GM23338 (cell line): ENCODE measurements around the gene ACOX3. TPM values are rescaled to one million over a fixed set of nuclear protein-coding genes. Genes with fewer than 3 reads are reported as not detected.

Experiments
- ATAC-seq: fragments of 200-7000 bp; cut with Tn5 transposase; 3 replicates; pipeline ENCODE4 v1.9.1; 2020
- DNase-seq: peaks from one replicate; pipeline ENCODE4 v3.0.0-alpha.2; 2015; ENCODE audit warnings: low spot score
- H2AFZ ChIP-seq: fragments of 200-600 bp; sonication (generic); 2 replicates; pipeline ENCODE4 v1.8.0; 2016; ENCODE audit warnings: antibody characterized with exemption, mild to moderate bottlenecking, moderate library complexity
- H3F3A ChIP-seq: fragments of 200-600 bp; sonication (generic); replicated peaks from 2 replicates; pipeline ENCODE4 v1.8.0; 2017; ENCODE audit warnings: antibody characterized with exemption, mixed run types, low read depth
- H3K27ac ChIP-seq: fragments of 200-600 bp; sonication (generic); 2 replicates; pipeline ENCODE4 v1.6.1; 2016; ENCODE audit warnings: low read depth
- H3K27me3 ChIP-seq: fragments of 200-600 bp; sonication (generic); 2 replicates; pipeline ENCODE4 v1.8.0; 2016; ENCODE audit warnings: mild to moderate bottlenecking, mixed run types, moderate library complexity; ENCODE audit not compliant: insufficient read depth
- H3K36me3 ChIP-seq: fragments of 200-600 bp; sonication (generic); 2 replicates; pipeline ENCODE4 v1.8.0; 2016; ENCODE audit warnings: mild to moderate bottlenecking; ENCODE audit not compliant: insufficient read depth
- H3K4me1 ChIP-seq: fragments of 200-600 bp; sonication (generic); 2 replicates; pipeline ENCODE4 v1.8.0; 2016; ENCODE audit warnings: mild to moderate bottlenecking, moderate library complexity; ENCODE audit not compliant: insufficient read depth
- H3K4me2 ChIP-seq: fragments of 200-600 bp; sonication (generic); 2 replicates; pipeline ENCODE4 v1.7.1; 2017; ENCODE audit warnings: mixed run types
- H3K4me3 ChIP-seq: fragments of 200-600 bp; sonication (generic); 2 replicates; pipeline ENCODE4 v1.6.1; 2016; ENCODE audit warnings: mixed run types
- H3K79me2 ChIP-seq: fragments of 200-600 bp; sonication (generic); replicated peaks from 2 replicates; pipeline ENCODE4 v1.8.0; 2017; ENCODE audit warnings: mild to moderate bottlenecking; ENCODE audit not compliant: insufficient read depth
- H3K9me2 ChIP-seq: fragments of 200-600 bp; sonication (generic); 2 replicates; pipeline ENCODE4 v1.8.0; 2017; ENCODE audit not compliant: insufficient read depth
- H4K20me1 ChIP-seq: fragments of 200-600 bp; sonication (generic); replicated peaks from 2 replicates; pipeline ENCODE4 v1.8.0; 2017; ENCODE audit warnings: mild to moderate bottlenecking; ENCODE audit not compliant: insufficient read depth
- H3K27ac Mint-ChIP-seq: 2 replicates; pipeline ENCODE4 v1.8.0; 2020; ENCODE audit warnings: inconsistent platforms, mild to moderate bottlenecking, moderate library complexity, mixed read lengths
- H3K27me3 Mint-ChIP-seq: 3 replicates; pipeline ENCODE4 v1.8.0; 2022; ENCODE audit warnings: low read depth, mild to moderate bottlenecking, moderate library complexity, mixed read lengths, inconsistent platforms; ENCODE audit not compliant: insufficient read depth, poor library complexity
- H3K36me3 Mint-ChIP-seq: 3 replicates; pipeline ENCODE4 v1.8.0; 2021; ENCODE audit warnings: low read depth, mild to moderate bottlenecking, inconsistent platforms, moderate library complexity, mixed read lengths
- H3K4me1 Mint-ChIP-seq: 3 replicates; pipeline ENCODE4 v1.8.0; 2020; ENCODE audit warnings: mild to moderate bottlenecking, inconsistent platforms, mixed read lengths
- H3K4me3 Mint-ChIP-seq: 3 replicates; pipeline ENCODE4 v1.8.0; 2021; ENCODE audit warnings: moderate library complexity, mild to moderate bottlenecking, inconsistent platforms, mixed read lengths
- H3K9me3 Mint-ChIP-seq: 3 replicates; pipeline ENCODE4 v1.8.0; 2020; ENCODE audit warnings: moderate library complexity, mild to moderate bottlenecking, inconsistent platforms, mixed read lengths
- ETS1 ChIP-seq: IDR thresholded peaks from 2 replicates; pipeline ENCODE4 v1.6.1; 2016; ENCODE audit warnings: antibody characterized with exemption
- JUNB ChIP-seq: IDR thresholded peaks from one replicate; pipeline ENCODE4 v1.6.1; 2016; ENCODE audit warnings: antibody characterized with exemption; ENCODE audit not compliant: unreplicated experiment
- NANOG ChIP-seq: IDR thresholded peaks from 2 replicates; pipeline ENCODE4 v1.6.1; 2016; ENCODE audit warnings: antibody characterized with exemption, borderline replicate concordance
- POLR2AphosphoS5 ChIP-seq: IDR thresholded peaks from 2 replicates; pipeline ENCODE4 v1.6.1; 2016; ENCODE audit warnings: antibody characterized with exemption, low read depth
- REST ChIP-seq: IDR thresholded peaks from one replicate; pipeline ENCODE4 v1.6.1; 2018; ENCODE audit warnings: antibody characterized with exemption; ENCODE audit not compliant: unreplicated experiment
- STAT1 ChIP-seq: IDR thresholded peaks from one replicate; pipeline ENCODE4 v1.6.1; 2016; ENCODE audit warnings: antibody characterized with exemption; ENCODE audit not compliant: unreplicated experiment
- ZNF114 ChIP-seq: fragments of 250-450 bp; sonication (Bioruptor Pico); IDR thresholded peaks from 2 replicates; pipeline ENCODE4 v1.5.0; 2020; ENCODE audit warnings: mild to moderate bottlenecking, moderate library complexity
- ZNF331 ChIP-seq: fragments of 250-450 bp; sonication (Bioruptor Pico); IDR thresholded peaks from 2 replicates; pipeline ENCODE4 v1.5.0; 2020; ENCODE audit warnings: low read depth, mild to moderate bottlenecking, moderate library complexity
- ZNF462 ChIP-seq: fragments of 250-450 bp; sonication (Bioruptor Pico); IDR thresholded peaks from 2 replicates; pipeline ENCODE4 v1.5.0; 2020; ENCODE audit warnings: mild to moderate bottlenecking, moderate library complexity
- polyA plus RNA-seq: library from polyadenylated mRNA; unstranded; fragments of >200 nt; fragmentation: Nextera tagmentation; extraction: Ambion mirVana; gene quantifications from 2 replicates; pipeline ENCODE4 v1.2.1, GENCODE V29; 2016
- total RNA-seq: library from RNA; depleted of rRNA; stranded (reverse); fragments of >200 nt; shearing (Covaris generic); gene quantifications from 2 replicates; pipeline ENCODE4 v1.2.3, GENCODE V29; 2014

Gene ACOX3
- total and polyA plus RNA-seq, 2 experiments from 2014 or later, result 6.4 to 17.2 TPM

- TF ChIP-seq ETS1, result no peak
- no peak for TF ChIP-seq ZNF331
- no peak for TF ChIP-seq POLR2AphosphoS5
Measured at GRCh38 chr4:8371596-8371995, 68.9 kb downstream of the ACOX3 start (continued).

- H3K36me3 ChIP-seq, result no peaks in the 10 kb centered on the region
- no peaks in the 10 kb centered on the region for H3K79me2 ChIP-seq
- TF ChIP-seq ZNF114, result no peak
- TF ChIP-seq NANOG, result no peak
- TF ChIP-seq STAT1, result no peak
- no peak for TF ChIP-seq ZNF331
- no peak overlapping the region for H2AFZ ChIP-seq
- H3K4me1 ChIP-seq, result no peaks in the 10 kb centered on the region
- Mint-ChIP-seq H3K36me3 (no peaks in the 10 kb centered on the region; the same call in 2 of the 3 replicates), H3K4me3 (no peak overlapping the region), H3K27me3 (peaks cover 24% of the 10 kb centered on the region), H3K27ac (no peak overlapping the region), H3K9me3 (no peaks in the 10 kb centered on the region), H3K4me1 (peaks cover 8% of the 10 kb centered on the region; the same call in 1 of the 3 replicates)
- H3K4me2 ChIP-seq, result no peak overlapping the region
- no peaks in the 10 kb centered on the region for H4K20me1 ChIP-seq
- ATAC-seq, result no peak
- DNase-seq, result no peak
- no peak overlapping the region for H3K4me3 ChIP-seq
- no peaks in the 10 kb centered on the region for H3F3A ChIP-seq
- H3K27me3 ChIP-seq, result no peaks in the 10 kb centered on the region
- no peak overlapping the region for H3K27ac ChIP-seq
- H3K9me2 ChIP-seq, result no peaks in the 10 kb centered on the region
Measured at GRCh38 chr4:8370835-8371595, 69.5 kb downstream of the ACOX3 start.

- ATAC-seq (no peak), DNase-seq (no peak)
- Histone ChIP-seq H3K9me2 (no peaks in the 10 kb centered on the region), H3K27me3 (no peaks in the 10 kb centered on the region), H3K79me2 (no peaks in the 10 kb centered on the region), H3K4me2 (no peak overlapping the region), H3K4me1 (no peaks in the 10 kb centered on the region), H3K4me3 (no peak overlapping the region), H3K27ac (no peak overlapping the region), H2AFZ (no peak overlapping the region), H3F3A (no peaks in the 10 kb centered on the region), H4K20me1 (no peaks in the 10 kb centered on the region), H3K36me3 (no peaks in the 10 kb centered on the region)
- H3K9me3 Mint-ChIP-seq, result no peaks in the 10 kb centered on the region
- H3K4me3 Mint-ChIP-seq, result no peak overlapping the region
- no peaks in the 10 kb centered on the region; the same call in 2 of the 3 replicates for H3K36me3 Mint-ChIP-seq
- peaks cover 20% of the 10 kb centered on the region for H3K27me3 Mint-ChIP-seq
- no peak overlapping the region for H3K27ac Mint-ChIP-seq
- peaks cover 9% of the 10 kb centered on the region; the same call in 2 of the 3 replicates for H3K4me1 Mint-ChIP-seq
- TF ChIP-seq JUNB (no peak), REST (no peak), ZNF462 (CRISPR knock-in tag) (no peak)
Measured at GRCh38 chr4:8370106-8370787, 70.3 kb downstream of the ACOX3 start.
